GM19351 (cell line): ENCODE results near the gene ASB4.
A peak's percentile ranks its signal among the peaks of the same experiment; 100 is the strongest.
"Not testable (repeated sequence)": the region's sequence is repeated elsewhere in the genome, so short reads cannot be mapped to it uniquely, and the experiment has no call there.

Experiments
- ATAC-seq: cut with Tn5 transposase; IDR thresholded peaks from one replicate; pipeline ENCODE4 v1.9.1; 2021; ENCODE audit warnings: mild to moderate bottlenecking, moderate library complexity; ENCODE audit not compliant: unreplicated experiment

The ASB4 gene, protein sequence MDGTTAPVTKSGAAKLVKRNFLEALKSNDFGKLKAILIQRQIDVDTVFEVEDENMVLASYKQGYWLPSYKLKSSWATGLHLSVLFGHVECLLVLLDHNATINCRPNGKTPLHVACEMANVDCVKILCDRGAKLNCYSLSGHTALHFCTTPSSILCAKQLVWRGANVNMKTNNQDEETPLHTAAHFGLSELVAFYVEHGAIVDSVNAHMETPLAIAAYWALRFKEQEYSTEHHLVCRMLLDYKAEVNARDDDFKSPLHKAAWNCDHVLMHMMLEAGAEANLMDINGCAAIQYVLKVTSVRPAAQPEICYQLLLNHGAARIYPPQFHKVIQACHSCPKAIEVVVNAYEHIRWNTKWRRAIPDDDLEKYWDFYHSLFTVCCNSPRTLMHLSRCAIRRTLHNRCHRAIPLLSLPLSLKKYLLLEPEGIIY

DNA sequence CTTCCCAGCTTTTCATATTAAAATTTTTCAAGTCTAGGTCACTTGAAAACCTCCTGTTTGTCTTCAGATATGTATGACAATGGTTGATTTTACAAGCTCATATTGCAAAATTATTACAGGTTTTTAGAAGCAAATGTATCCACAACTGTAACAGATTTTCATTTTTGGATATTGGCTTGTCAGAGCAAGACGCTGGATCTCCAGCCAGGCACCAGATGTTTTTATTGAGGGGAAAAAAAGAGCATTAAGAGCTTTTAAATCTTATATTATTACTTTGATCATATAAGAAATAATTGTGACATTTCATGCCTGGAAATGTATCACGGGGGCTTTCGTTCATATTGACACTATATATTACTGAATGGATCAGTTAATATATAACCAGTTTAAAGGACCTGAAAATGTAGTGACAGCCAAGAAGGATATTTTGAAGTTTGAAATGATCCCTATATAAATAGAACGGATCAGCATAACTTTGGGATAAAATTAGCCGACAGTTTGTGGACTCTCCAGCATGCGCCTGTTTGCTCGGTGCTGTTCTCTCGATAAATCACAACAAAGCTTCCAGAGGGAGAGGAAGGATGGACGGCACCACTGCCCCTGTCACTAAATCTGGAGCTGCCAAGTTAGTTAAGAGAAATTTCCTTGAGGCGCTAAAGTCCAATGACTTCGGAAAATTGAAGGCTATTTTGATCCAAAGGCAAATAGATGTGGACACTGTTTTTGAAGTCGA lies at the start of gene ASB4:
TSS of gene ASB4 (plus strand) at position 553 of the 733 bp plus-strand sequence. CDS start at position 582, 29 bp downstream.
- ATAC-seq, result no peak

- ATAC-seq, result no peak
These were observed 49.3 kb upstream of the ASB4 start for GRCh38 chr7:95436407-95436806.

GRCh38 chr7:95440394-95441038 lies 45.2 kb upstream of the ASB4 start:
- ATAC-seq, result no peak

- no peak for ATAC-seq
These were observed 44.5 kb upstream of the ASB4 start for GRCh38 chr7:95441042-95441823.

DNA sequence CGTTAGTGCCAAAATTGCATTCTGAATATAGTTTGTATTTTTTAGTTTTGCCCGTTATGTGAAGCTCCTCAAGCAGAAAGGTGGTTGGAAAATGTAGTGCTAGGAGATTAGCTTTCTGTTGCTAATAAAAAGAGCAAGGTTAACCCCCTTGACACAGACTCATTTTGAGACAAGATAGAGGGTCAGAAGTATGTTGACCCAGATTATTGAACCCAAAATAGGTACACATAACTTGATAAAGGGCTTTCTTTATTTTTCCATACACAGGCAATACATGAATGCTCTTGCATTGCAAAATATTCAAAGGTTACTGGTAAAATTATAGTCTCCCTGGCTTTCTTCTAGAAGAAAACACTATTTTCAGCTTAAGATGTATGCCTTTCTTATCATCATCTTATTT lies 40.9 kb upstream of the ASB4 start:
- ATAC-seq, result no peak

DNA sequence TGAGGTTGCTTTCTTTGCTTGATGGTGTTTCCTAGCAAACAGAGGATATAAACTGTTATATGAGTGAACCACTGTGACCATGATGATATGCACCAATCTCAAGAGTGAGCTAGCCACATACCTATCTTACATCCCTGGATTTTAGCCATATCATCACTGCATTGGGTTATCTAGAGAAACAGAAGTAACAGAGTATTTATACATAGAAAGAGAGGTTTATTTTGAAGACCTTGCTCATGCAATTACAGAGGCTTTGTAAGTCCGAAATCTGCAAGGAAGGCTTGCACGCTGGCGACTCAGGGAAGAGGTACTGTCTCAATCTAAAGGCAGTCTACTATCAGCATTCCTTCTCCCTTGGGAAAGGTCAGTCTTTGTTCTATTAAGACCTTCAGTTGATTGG lies 39.1 kb upstream of the ASB4 start:
- no peak for ATAC-seq

GRCh38 chr7:95454438-95455045 lies 31.2 kb upstream of the ASB4 start:
- ATAC-seq, result peak; percentile 61

DNA sequence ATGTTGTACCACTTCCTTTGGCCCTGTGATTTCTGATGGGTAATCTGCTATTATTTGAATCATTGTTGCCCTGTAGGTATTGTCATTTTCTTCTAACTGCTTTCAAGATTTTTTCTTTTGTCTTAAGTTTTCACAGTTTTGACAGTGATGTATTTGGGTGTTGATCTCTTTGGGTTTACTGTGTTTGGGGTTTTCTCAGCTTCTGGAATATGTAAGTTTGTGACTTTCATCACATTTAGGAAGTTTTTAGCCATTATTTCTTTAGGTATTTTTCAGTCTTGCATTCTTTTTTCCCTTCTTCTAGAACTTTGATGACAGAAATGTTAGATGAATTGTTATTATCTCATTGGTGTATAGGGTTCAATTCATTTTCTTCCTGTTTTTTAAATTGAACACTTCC lies 27.8 kb upstream of the ASB4 start:
- ATAC-seq, result no peak

- not testable (repeated sequence) for ATAC-seq
These were observed 25.1 kb upstream of the ASB4 start for GRCh38 chr7:95460653-95461052.

DNA sequence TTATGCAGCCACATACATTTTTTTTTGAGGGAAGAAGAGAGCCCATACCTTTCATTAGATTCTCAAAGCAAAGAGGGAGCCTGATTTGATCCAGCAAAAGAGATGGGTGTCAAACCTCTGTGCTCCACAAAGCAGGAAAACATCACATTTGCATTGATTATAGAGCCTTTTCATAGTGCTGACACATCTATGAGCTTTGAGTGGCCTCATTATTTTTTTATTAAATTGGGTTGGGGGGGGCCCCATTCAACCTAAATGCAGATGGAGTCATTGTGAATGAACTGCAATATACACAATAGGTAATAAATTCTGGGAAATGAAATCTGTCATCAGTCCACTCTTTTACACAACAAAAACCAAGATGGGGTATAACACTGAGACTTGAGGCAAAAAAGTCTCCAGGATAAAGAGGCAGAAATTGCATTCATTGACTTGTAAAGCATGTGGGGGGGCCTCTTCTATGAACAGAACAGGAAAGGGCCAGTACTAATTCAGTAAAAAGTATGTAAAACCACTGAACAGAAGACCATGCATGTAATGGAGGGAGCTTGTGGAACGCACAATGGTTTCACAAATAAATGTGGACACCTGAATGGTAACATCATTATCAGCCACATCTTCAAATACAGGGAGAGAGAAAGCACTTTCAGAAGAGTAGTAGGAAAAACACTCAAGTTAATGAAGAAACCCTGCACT lies 17.7 kb upstream of the ASB4 start:
- no peak for ATAC-seq

- ATAC-seq, result no peak
These were observed 16.6 kb upstream of the ASB4 start for GRCh38 chr7:95469187-95469586.

DNA sequence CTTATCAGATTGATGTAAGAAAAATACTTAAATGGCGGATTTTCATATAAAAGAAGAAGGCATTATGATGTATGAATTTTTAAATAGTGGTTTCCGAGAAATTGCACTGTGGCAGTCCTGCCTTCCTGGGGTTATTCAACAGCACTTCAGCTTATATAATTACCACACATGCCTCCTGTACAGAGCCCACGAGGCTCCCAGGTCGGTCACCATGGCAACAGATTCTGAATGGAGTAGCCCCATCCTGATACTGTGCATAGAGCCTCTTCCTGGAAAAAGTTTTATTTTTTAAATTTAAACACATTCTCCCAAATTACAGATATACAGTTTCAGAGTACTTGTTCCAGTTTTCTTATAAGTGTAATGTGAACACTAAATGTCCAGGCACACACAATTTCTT lies 15.9 kb upstream of the ASB4 start:
- no peak for ATAC-seq

GRCh38 chr7:95470452-95470851 lies 15.3 kb upstream of the ASB4 start:
- peak; percentile 100 for ATAC-seq

DNA sequence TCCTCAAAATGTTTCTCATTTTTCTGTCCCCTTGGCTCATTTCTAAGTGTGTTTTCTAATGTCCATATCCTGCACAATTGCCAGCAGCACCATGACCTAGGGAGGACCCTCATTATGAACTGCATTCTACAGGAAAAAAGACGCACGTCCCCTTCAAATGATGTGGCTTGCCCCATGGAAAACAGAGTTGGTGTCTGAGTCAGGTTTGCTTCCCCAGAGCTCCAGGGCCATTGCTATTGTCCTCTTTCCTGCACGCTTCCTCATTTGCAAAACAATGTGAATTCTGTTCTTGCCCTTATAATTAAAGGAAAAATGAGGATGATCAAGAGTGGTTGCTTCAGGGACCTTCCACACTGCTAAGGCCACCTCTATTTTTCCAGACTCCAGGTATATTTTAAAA lies 14.7 kb upstream of the ASB4 start:
- no peak for ATAC-seq

DNA sequence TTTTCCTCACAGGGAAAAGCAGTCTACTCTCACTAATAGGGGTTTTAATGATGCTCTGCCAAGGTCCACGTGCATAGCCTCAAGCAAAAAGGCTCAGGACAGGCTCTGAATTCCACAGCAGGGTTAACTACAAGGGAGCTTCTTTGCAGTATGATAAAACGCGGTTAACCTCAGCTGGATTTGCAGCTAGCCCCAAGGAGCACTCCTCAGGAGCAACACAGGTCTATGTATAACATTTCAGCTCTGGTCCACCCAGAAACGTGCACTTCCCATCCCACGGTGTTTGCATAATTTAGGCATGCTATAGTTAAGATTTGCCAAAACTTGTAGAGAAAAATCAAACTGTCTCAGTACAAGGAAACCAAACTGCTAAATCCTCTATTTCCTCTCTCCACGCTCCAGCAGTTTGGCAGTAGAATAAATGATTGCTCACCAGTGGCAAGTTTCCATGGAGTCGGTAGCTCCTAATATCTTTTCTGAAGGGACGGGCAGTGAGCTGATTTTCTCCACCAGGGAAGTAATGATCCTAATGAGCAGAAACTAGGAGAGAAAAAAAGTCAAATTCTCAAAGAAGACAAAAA lies 13.1 kb upstream of the ASB4 start:
- ATAC-seq, result no peak

DNA sequence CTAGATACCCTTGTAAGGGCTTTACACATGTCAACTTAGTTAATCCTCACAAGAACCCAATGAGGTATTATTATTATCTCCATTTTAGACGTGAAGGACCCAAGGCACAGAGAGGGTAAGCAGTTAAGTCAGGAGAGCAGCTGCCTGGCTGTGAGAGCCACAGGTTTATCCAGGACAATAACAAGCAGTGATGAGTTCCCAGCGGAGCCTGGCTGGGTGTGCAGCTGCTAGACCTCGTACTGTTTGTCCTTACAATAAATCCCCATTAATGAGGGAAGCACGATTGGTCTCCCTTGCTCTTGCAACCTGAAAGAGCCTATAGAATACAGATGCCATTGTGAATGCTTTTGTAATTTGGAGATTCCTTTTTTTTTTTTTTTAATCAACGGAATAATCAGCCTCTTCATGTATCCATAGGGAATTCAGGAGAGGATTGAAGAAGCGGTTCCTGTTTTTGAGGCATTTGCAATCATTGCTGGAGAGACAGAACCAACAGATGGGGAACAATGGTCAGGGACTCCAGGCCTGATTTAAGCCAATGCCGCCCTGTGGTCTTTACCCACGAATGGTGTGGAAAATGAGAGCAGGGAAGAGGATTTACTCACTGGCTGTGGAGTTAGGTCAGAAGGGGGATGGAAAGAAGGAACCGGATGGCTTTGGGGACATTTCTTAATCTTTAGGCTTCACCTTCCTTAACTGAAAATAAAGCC lies 12.3 kb upstream of the ASB4 start:
- ATAC-seq, result no peak

DNA sequence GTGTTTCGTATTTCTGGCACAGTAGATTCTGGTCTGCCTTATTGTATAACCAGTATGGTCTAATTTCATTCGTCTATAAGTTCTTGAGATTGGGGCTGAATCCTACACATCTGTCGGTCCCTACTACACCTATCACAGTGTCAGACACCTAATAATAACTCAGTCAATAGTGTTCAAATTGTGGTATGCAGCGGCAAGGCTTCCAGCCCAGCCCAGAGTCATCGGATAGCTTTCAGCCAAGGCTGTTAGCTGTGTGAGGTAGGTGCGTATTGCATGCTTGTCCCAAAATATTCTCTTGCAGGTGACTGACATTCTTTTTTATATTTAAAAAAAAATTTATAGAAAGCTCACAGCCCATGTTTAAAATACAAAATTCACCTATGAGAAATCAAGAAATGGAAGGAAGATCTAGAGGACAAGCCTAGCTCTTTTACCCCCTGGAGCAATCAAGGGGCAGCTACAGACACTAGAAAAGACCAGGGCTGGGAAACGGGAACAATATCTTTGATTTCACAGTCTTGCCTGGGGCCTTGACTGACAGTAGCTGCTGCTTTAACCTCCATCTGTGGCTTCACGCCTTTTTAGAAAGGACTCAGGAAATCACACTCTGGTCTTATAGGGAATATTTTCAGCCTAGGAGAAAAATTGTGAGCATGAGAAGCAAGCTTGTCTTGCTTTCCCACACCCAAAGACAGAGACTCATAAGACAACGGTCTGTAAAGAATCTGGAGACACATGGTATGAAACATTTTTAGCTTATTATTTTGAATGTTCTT lies 9.5 kb upstream of the ASB4 start:
- no peak for ATAC-seq

DNA sequence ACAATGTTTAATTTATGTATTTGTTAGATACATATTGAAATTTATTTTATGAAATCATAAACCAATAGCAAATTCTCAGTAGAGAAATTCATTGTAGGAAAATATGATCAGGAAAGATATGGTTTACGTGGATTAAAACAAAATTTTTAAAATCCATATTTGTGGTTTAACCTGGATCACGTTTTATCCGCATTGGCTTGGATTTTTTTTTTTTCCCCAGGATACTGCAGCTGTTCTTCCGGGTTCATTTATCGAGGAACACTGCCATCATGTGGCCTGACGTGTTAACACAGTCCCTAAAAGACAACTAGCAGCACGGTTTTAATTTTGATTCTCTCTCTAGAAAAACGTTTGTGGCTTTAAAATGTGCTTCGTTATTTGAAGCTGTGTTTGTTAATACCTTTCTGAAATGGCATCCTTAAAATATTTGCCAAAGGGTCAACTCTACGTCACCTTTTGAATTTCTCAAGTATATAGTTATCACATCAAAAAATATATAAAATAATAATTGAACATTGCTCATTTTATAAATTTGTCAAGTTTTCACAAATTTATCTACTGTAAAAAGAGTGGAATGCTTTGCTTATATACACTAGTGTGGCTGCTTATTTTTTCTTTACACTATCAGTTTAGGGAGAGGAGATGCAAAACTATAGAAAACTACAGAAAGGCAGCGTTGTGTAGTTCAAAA lies 8.7 kb upstream of the ASB4 start:
- peak; percentile 74 for ATAC-seq
